Measurements from ENCODE around the gene ITPKB.

ITPKB gene

DNA sequence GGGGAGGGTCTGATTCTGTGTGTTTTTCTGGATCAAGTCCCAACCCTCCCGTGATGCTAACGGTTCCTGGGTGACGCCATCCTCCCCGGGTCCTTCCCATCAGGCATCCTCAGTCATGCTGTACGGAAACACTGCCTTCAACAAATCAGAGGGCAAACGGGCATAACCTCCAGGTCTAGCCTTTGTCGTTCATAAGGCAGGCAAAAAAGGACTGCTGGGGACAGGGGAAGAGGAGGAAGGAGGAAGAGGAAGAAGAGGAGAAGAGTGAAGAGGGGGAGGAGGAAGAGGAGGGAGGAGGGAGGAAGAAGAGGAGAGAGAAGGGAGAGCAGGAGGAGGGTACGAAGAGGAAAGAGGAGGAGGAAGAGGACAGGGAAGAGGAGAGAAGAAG is 84.4 kb downstream of the ITPKB start:
- Histone ChIP-seq H3K4me3 (ENCODE audit: low read depth in 1 of 2, low read length in 2 of 2) (peak overlapping the region in 1 of 2 experiments; percentile 41; a peak in 2 of 4 replicates), H2AFZ (ENCODE audit: low read depth, low read length) (peak overlapping the region; percentile 23), H4K20me1 (ENCODE audit: insufficient read depth, low read length) (peaks cover 22% of the 10 kb centered on the region), H3K79me2 (ENCODE audit: insufficient read depth, low read length) (peaks cover 40% of the 10 kb centered on the region), H3K4me1 (ENCODE audit: insufficient read depth, low read length) (peaks cover 69% of the 10 kb centered on the region), H3K27ac (ENCODE audit: low read length) (no peak overlapping the region; the same call in none of the 2 replicates), H3K9me3 (ENCODE audit: insufficient read depth, low read length, severe bottlenecking) (no peaks in the 10 kb centered on the region), H3K4me2 (ENCODE audit: insufficient read depth, low read length) (peak overlapping the region; percentile 68), H3K9ac (ENCODE audit: low read depth, low read length) (peak overlapping the region; percentile 49), H3K27me3 (ENCODE audit: insufficient read depth, low read length, poor library complexity) (no peaks in the 10 kb centered on the region), H3K36me3 (ENCODE audit: insufficient read depth, low read length) (0 out of 2 replicates have a peak, but pooled peaks cover 6% of the 10 kb centered on the region)
- no peak for DNase-seq
- no peak for ATAC-seq (ENCODE audit: insufficient read depth, low read depth)
- TF ChIP-seq, protein P1, sequence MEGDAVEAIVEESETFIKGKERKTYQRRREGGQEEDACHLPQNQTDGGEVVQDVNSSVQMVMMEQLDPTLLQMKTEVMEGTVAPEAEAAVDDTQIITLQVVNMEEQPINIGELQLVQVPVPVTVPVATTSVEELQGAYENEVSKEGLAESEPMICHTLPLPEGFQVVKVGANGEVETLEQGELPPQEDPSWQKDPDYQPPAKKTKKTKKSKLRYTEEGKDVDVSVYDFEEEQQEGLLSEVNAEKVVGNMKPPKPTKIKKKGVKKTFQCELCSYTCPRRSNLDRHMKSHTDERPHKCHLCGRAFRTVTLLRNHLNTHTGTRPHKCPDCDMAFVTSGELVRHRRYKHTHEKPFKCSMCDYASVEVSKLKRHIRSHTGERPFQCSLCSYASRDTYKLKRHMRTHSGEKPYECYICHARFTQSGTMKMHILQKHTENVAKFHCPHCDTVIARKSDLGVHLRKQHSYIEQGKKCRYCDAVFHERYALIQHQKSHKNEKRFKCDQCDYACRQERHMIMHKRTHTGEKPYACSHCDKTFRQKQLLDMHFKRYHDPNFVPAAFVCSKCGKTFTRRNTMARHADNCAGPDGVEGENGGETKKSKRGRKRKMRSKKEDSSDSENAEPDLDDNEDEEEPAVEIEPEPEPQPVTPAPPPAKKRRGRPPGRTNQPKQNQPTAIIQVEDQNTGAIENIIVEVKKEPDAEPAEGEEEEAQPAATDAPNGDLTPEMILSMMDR (IDR thresholded peaks at IDR 0.05; ENCODE audit: borderline replicate concordance, extremely low read depth, low read length, poor library complexity, severe bottlenecking), result no peak
- no peak for TF ChIP-seq EZH2 (IDR thresholded peaks at IDR 0.05; ENCODE audit: borderline replicate concordance, low read depth, low read length, severe bottlenecking)

GRCh38 chr1:226654046-226654667 is 84.9 kb downstream of the ITPKB start:
- H3K27ac ChIP-seq (ENCODE audit: low read length), result no peak overlapping the region; the same call in none of the 2 replicates

DNA sequence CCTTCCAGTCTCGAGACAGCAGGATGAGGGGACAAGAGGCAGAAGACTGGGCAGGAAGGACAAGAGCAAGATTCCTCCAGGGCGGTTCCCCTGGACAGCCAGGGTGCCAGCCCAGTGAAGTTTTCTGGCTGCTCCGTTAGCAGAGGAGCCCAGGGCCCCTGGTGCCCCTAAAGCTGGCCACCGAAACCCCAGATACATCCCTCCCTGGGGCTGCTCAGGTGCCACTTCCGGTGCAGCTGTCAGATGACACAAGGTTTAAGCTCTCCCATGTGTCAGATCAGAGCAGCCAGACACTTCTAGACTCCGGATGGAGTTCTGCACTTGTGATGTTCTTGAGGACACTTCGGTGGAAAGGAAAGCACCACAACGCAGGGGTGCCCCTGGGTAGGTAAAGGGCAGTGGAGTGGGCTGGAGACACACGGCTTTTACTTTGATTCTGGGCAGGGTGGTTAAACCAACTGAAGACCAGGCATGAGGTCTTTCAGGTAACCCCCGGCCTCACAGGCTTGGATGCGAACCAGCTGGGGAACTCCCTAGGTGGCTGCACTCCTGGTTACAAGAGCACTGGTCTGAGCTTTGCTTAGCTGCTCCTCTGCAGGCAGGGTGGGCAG is 85.7 kb downstream of the ITPKB start:
- Histone ChIP-seq H3K4me3 (ENCODE audit: low read depth in 1 of 2, low read length in 2 of 2) (peak overlapping the region in 1 of 2 experiments; percentile 17; a peak in 2 of 4 replicates), H4K20me1 (ENCODE audit: insufficient read depth, low read length) (peaks cover 24% of the 10 kb centered on the region), H3K79me2 (ENCODE audit: insufficient read depth, low read length) (peaks cover 33% of the 10 kb centered on the region), H3K4me2 (ENCODE audit: insufficient read depth, low read length) (peak overlapping the region; percentile 68), H2AFZ (ENCODE audit: low read depth, low read length) (no peak overlapping the region), H3K9me3 (ENCODE audit: insufficient read depth, low read length, severe bottlenecking) (no peaks in the 10 kb centered on the region), H3K27ac (ENCODE audit: low read length) (no peak overlapping the region; the same call in none of the 2 replicates), H3K9ac (ENCODE audit: low read depth, low read length) (peak overlapping the region; percentile 49), H3K4me1 (ENCODE audit: insufficient read depth, low read length) (peaks cover 58% of the 10 kb centered on the region), H3K36me3 (ENCODE audit: insufficient read depth, low read length) (peaks cover 10% of the 10 kb centered on the region), H3K27me3 (ENCODE audit: insufficient read depth, low read length, poor library complexity) (no peaks in the 10 kb centered on the region)
- peak; percentile 86 for DNase-seq
- ATAC-seq (ENCODE audit: insufficient read depth, low read depth), result peak; percentile 88
- no peak for TF ChIP-seq EZH2 (IDR thresholded peaks at IDR 0.05; ENCODE audit: borderline replicate concordance, low read depth, low read length, severe bottlenecking)
- TF ChIP-seq, protein P1 (IDR thresholded peaks at IDR 0.05; ENCODE audit: borderline replicate concordance, extremely low read depth, low read length, poor library complexity, severe bottlenecking), result no peak

More at GRCh38 chr1:226654046-226654667, 84.9 kb downstream of the ITPKB start:
- H3K27me3 ChIP-seq (ENCODE audit: insufficient read depth, low read length, poor library complexity), result no peaks in the 10 kb centered on the region
- peaks cover 20% of the 10 kb centered on the region for H4K20me1 ChIP-seq (ENCODE audit: insufficient read depth, low read length)
- H3K9me3 ChIP-seq (ENCODE audit: insufficient read depth, low read length, severe bottlenecking), result no peaks in the 10 kb centered on the region
- TF ChIP-seq, protein P1 (IDR thresholded peaks at IDR 0.05; ENCODE audit: borderline replicate concordance, extremely low read depth, low read length, poor library complexity, severe bottlenecking), result no peak
- TF ChIP-seq EZH2 (IDR thresholded peaks at IDR 0.05; ENCODE audit: borderline replicate concordance, low read depth, low read length, severe bottlenecking), result no peak
- H2AFZ ChIP-seq (ENCODE audit: low read depth, low read length), result peak overlapping the region; percentile 38
- ATAC-seq (ENCODE audit: insufficient read depth, low read depth) (peak; percentile 59), DNase-seq (peak; percentile 70)
- H3K9ac ChIP-seq (ENCODE audit: low read depth, low read length), result peak overlapping the region; percentile 49
- peak overlapping the region in 1 of 2 experiments; percentile 41; a peak in 2 of 4 replicates for H3K4me3 ChIP-seq (ENCODE audit: low read depth in 1 of 2, low read length in 2 of 2)
- H3K4me2 ChIP-seq (ENCODE audit: insufficient read depth, low read length), result peak overlapping the region; percentile 68
- H3K36me3 ChIP-seq (ENCODE audit: insufficient read depth, low read length), result peaks cover 6% of the 10 kb centered on the region
- H3K4me1 ChIP-seq (ENCODE audit: insufficient read depth, low read length), result peaks cover 64% of the 10 kb centered on the region
- H3K79me2 ChIP-seq (ENCODE audit: insufficient read depth, low read length), result peaks cover 40% of the 10 kb centered on the region

Data from DND-41 (cell line).